Calu3 (cell line): ENCODE data around the gene CAD. TPM values are rescaled to one million over a fixed set of nuclear protein-coding genes. Genes with fewer than 3 reads are reported as not detected.

Source experiments
- BruUV-seq: library from RNA; stranded (reverse); fragments of 400-500 nt; replicated peaks from 2 replicates; lab custom pipeline; 2021; lab: Mats Ljungman, UMichigan
- CTCF ChIA-PET: fragments of 300-600 bp; sonication (Branson Sonifier 250); formaldehyde crosslinking; loops from one replicate; lab custom pipeline; 2022; ENCODE audit warnings: antibody characterized with exemption; lab: Charles Lee
- DNase-seq: peaks from one replicate; pipeline ENCODE4 v3.0.0; 2022
- H3K27ac Mint-ChIP-seq: one replicate; pipeline ENCODE4 v1.8.0; 2022; ENCODE audit warnings: mixed read lengths; ENCODE audit not compliant: unreplicated experiment
- H3K27me3 Mint-ChIP-seq: one replicate; pipeline ENCODE4 v1.8.0; 2022; ENCODE audit warnings: mixed read lengths; ENCODE audit not compliant: unreplicated experiment
- H3K36me3 Mint-ChIP-seq: one replicate; pipeline ENCODE4 v1.8.0; 2022; ENCODE audit warnings: mild to moderate bottlenecking, moderate library complexity, mixed read lengths; ENCODE audit not compliant: insufficient read depth, unreplicated experiment
- H3K4me1 Mint-ChIP-seq: one replicate; pipeline ENCODE4 v1.8.0; 2022; ENCODE audit warnings: mild to moderate bottlenecking, low read depth, mixed read lengths; ENCODE audit not compliant: unreplicated experiment
- H3K4me3 Mint-ChIP-seq: one replicate; pipeline ENCODE4 v1.8.0; 2022; ENCODE audit warnings: mild to moderate bottlenecking, low read depth, moderate library complexity, mixed read lengths; ENCODE audit not compliant: unreplicated experiment
- H3K9me3 Mint-ChIP-seq: one replicate; pipeline ENCODE4 v1.8.0; 2022; ENCODE audit warnings: low read depth, mixed read lengths; ENCODE audit not compliant: unreplicated experiment
- intact Hi-C: fragments of 100-400 bp; cut with micrococcal nuclease; formaldehyde crosslinking; loops from one replicate; pipeline ENCODE4 v1.10.0; 2022; ENCODE audit not compliant: unreplicated experiment
- total RNA-seq: library from RNA; stranded (reverse); gene quantifications from 2 replicates; pipeline ENCODE4 v1.2.3, GENCODE V29; 2022
- TF ChIP-seq, protein P1 (sequence below): fragments of 200-600 bp; IDR thresholded peaks from one replicate; pipeline ENCODE4 v1.8.0; 2022; ENCODE audit warnings: antibody characterized with exemption; ENCODE audit not compliant: unreplicated experiment

CAD gene
- total RNA-seq, 1 experiment from 2014 or later: 68.2 TPM

DNA sequence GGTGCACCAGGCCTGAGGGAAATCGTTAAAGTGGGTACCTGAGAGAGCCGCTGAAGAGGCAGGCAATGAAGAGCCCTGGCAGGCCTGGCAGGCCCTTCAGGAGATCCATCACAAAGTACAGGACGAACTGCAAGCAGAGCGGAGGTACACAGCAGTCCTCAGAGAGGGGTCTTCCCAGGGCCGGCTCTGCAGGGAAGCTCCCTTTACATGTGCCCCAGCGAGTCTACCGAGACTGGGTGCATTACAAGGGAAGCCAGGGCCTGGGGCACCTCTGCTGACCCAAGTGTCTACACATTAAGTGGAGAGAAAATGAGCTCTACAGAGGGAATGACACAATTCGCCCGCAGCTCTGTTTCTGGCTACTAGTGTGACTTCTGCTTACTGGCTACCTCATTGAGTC lies 13.4 kb upstream of the CAD start:
- Mint-ChIP-seq H3K36me3 (peaks cover 18% of the 10 kb centered on the region), H3K27ac (no peak overlapping the region), H3K9me3 (no peaks in the 10 kb centered on the region), H3K4me3 (no peak overlapping the region), H3K27me3 (no peaks in the 10 kb centered on the region), H3K4me1 (no peaks in the 10 kb centered on the region)
- DNase-seq: no peak
- CTCF ChIA-PET: interaction anchor here (0.6 kb wide), 1 partner anchor 68 kb away, joined by 3 read pairs; no protein-coding TSS in a partner anchor
- BruUV-seq: no TSS peak
- TF ChIP-seq, protein P1, sequence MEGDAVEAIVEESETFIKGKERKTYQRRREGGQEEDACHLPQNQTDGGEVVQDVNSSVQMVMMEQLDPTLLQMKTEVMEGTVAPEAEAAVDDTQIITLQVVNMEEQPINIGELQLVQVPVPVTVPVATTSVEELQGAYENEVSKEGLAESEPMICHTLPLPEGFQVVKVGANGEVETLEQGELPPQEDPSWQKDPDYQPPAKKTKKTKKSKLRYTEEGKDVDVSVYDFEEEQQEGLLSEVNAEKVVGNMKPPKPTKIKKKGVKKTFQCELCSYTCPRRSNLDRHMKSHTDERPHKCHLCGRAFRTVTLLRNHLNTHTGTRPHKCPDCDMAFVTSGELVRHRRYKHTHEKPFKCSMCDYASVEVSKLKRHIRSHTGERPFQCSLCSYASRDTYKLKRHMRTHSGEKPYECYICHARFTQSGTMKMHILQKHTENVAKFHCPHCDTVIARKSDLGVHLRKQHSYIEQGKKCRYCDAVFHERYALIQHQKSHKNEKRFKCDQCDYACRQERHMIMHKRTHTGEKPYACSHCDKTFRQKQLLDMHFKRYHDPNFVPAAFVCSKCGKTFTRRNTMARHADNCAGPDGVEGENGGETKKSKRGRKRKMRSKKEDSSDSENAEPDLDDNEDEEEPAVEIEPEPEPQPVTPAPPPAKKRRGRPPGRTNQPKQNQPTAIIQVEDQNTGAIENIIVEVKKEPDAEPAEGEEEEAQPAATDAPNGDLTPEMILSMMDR: no peak
- intact Hi-C loops: no loop called here

DNA sequence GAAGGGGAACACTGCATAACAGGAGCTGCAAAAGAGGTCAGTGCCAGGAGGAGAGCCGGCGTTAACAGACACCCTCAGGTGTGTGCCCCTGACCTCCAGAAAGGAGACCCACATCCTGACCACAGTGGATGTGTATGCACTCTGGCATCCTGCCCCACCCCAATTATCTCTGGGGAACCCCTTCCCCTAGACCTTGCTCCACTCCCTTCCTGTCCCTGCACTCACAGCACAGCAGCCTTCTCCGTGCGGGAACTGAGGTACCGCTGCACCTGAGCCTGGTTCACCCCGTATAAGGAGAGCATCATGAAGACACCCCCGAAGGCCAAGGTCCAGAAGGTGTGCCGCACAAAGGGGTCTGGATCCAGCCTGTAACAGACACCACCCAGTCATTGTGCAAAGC lies 12.6 kb upstream of the CAD start:
- no TSS peak for BruUV-seq
- CTCF ChIA-PET: interaction anchor here (0.6 kb wide), 1 partner anchor 67 kb away, joined by 3 read pairs; no protein-coding TSS in a partner anchor
- no peak for DNase-seq
- no peak overlapping the region for H3K4me3 Mint-ChIP-seq
- TF ChIP-seq, protein P1: no peak
- H3K27me3 Mint-ChIP-seq: no peaks in the 10 kb centered on the region
- H3K27ac Mint-ChIP-seq: no peak overlapping the region
- H3K36me3 Mint-ChIP-seq: peaks cover 12% of the 10 kb centered on the region
- intact Hi-C loops: no loop called here
- H3K9me3 Mint-ChIP-seq: no peaks in the 10 kb centered on the region
- H3K4me1 Mint-ChIP-seq: no peaks in the 10 kb centered on the region

DNA sequence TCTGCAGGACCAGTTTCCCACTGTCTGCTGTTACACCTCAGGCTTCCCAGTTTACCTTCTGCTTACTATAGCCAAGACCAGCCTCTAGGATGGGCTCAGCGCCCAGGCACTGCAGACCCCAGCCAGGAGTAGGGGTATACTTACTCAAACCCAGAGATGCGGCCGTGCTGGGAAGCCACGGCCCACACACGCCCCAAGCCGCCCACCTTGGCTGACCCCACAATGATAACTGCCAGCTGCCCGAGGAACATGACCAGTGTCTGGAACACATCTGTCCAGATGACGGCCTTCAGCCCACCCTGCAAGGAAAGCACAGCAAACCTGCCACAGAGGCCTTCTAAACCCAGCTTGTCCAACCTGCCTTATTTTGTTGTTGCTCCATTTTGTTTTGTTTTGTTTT lies 12.0 kb upstream of the CAD start:
- Mint-ChIP-seq H3K9me3 (no peaks in the 10 kb centered on the region), H3K4me3 (no peak overlapping the region), H3K27me3 (no peaks in the 10 kb centered on the region), H3K4me1 (no peaks in the 10 kb centered on the region), H3K27ac (no peak overlapping the region), H3K36me3 (peaks cover 12% of the 10 kb centered on the region)
- DNase-seq: no peak
- no TSS peak for BruUV-seq
- intact Hi-C loops: no loop called here
- CTCF ChIA-PET: no interaction called here
- TF ChIP-seq, protein P1: no peak

DNA sequence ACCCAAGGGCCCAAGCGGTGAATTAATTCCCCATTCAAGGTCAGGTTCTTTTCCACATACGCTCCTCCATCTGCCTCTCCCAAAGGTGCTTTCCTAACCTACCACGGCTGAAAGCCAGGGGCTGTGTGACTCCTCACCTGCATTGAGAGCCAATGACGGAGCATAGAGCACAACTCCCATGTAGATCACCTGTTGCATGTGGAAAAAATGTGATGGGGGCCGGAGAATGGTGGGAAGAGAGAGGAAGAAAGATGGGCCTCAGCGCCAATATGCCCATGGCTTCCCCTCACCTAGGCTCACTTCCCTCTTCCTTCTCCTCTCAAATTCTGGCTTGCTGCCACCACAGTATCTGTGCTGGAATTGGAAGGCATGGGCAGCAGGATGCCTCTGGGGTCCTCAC lies 10.8 kb upstream of the CAD start:
- no peaks in the 10 kb centered on the region for H3K9me3 Mint-ChIP-seq
- no peak overlapping the region for H3K27ac Mint-ChIP-seq
- no peaks in the 10 kb centered on the region for H3K4me1 Mint-ChIP-seq
- intact Hi-C loops: no loop called here
- CTCF ChIA-PET: no interaction called here
- BruUV-seq: no TSS peak
- peaks cover 16% of the 10 kb centered on the region for H3K36me3 Mint-ChIP-seq
- DNase-seq: no peak
- TF ChIP-seq, protein P1: no peak
- H3K4me3 Mint-ChIP-seq: no peak overlapping the region
- H3K27me3 Mint-ChIP-seq: no peaks in the 10 kb centered on the region
